SJCRH30 (cell line): Measurements from ENCODE around the gene DUSP14. TPM values are rescaled to one million over a fixed set of nuclear protein-coding genes. Genes with fewer than 3 reads are reported as not detected.

Experiments
- DNase-seq, 2 experiments: peaks; one replicate each; pipeline ENCODE4 v3.0.0-alpha.2; 2015 to 2020
- H3K27ac ChIP-seq: fragments of 250-450 bp; sonication (Bioruptor Pico); 2 replicates; pipeline ENCODE4 v1.5.1; 2020; ENCODE audit warnings: mild to moderate bottlenecking, moderate library complexity
- H3K27me3 ChIP-seq: fragments of 250-450 bp; sonication (Bioruptor Pico); 2 replicates; pipeline ENCODE4 v1.5.1; 2020; ENCODE audit warnings: mild to moderate bottlenecking, moderate library complexity
- H3K36me3 ChIP-seq: fragments of 250-450 bp; sonication (Bioruptor Pico); 2 replicates; pipeline ENCODE4 v1.5.1; 2020; ENCODE audit warnings: mild to moderate bottlenecking, moderate library complexity
- H3K4me1 ChIP-seq: fragments of 250-450 bp; sonication (Bioruptor Pico); 2 replicates; pipeline ENCODE4 v1.5.1; 2020; ENCODE audit warnings: mild to moderate bottlenecking, moderate library complexity
- H3K4me3 ChIP-seq: fragments of 250-450 bp; sonication (Bioruptor Pico); 2 replicates; pipeline ENCODE4 v1.5.1; 2020; ENCODE audit warnings: mild to moderate bottlenecking, moderate library complexity
- H3K9me3 ChIP-seq: fragments of 250-450 bp; sonication (Bioruptor Pico); replicated peaks from 2 replicates; pipeline ENCODE4 v1.5.1; 2020; ENCODE audit warnings: mild to moderate bottlenecking, moderate library complexity
- total RNA-seq: library from RNA; depleted of rRNA; stranded (reverse); fragments of >200 nt; shearing (Covaris generic); gene quantifications from 2 replicates; pipeline ENCODE4 v1.2.3, GENCODE V29; 2014

The DUSP14 gene
- total RNA-seq, 1 experiment from 2014 or later = 24.6 TPM

- H3K27me3 ChIP-seq = no peaks in the 10 kb centered on the region
- H3K9me3 ChIP-seq = no peaks in the 10 kb centered on the region
- DNase-seq = no peak
- peaks cover 11% of the 10 kb centered on the region for H3K4me1 ChIP-seq
- no peak overlapping the region for H3K4me3 ChIP-seq
- peaks cover 28% of the 10 kb centered on the region for H3K36me3 ChIP-seq
- H3K27ac ChIP-seq = no peak overlapping the region
Observed at GRCh38 chr17:37517881-37518280, 28.2 kb downstream of the DUSP14 start.

GRCh38 chr17:37518826-37519225 is 29.1 kb downstream of the DUSP14 start:
- DNase-seq = no peak
- Histone ChIP-seq H3K36me3 (peaks cover 24% of the 10 kb centered on the region; the same call in 1 of the 2 replicates), H3K4me3 (no peak overlapping the region), H3K27ac (no peak overlapping the region), H3K27me3 (no peaks in the 10 kb centered on the region), H3K4me1 (peaks cover 11% of the 10 kb centered on the region), H3K9me3 (no peaks in the 10 kb centered on the region)

- Histone ChIP-seq H3K9me3 (no peaks in the 10 kb centered on the region), H3K27ac (no peak overlapping the region), H3K4me3 (no peak overlapping the region), H3K27me3 (no peaks in the 10 kb centered on the region), H3K4me1 (peaks cover 11% of the 10 kb centered on the region), H3K36me3 (peaks cover 20% of the 10 kb centered on the region; the same call in 1 of the 2 replicates)
- DNase-seq = no peak
Observed at GRCh38 chr17:37519251-37519985, 29.7 kb downstream of the DUSP14 start.

GRCh38 chr17:37520174-37520573 is 30.5 kb downstream of the DUSP14 start:
- no peak overlapping the region for H3K27ac ChIP-seq
- peaks cover 15% of the 10 kb centered on the region; the same call in 1 of the 2 replicates for H3K36me3 ChIP-seq
- H3K9me3 ChIP-seq = no peaks in the 10 kb centered on the region
- no peaks in the 10 kb centered on the region for H3K27me3 ChIP-seq
- peaks cover 11% of the 10 kb centered on the region for H3K4me1 ChIP-seq
- no peak overlapping the region for H3K4me3 ChIP-seq
- no peak for DNase-seq

- Histone ChIP-seq H3K36me3 (peaks cover 14% of the 10 kb centered on the region; the same call in 1 of the 2 replicates), H3K4me1 (peaks cover 2% of the 10 kb centered on the region; the same call in 1 of the 2 replicates), H3K27ac (no peak overlapping the region), H3K9me3 (no peaks in the 10 kb centered on the region), H3K4me3 (no peak overlapping the region), H3K27me3 (no peaks in the 10 kb centered on the region)
- DNase-seq = no peak
Observed at GRCh38 chr17:37521821-37522220, 32.1 kb downstream of the DUSP14 start.

- no peak for DNase-seq
- no peaks in the 10 kb centered on the region for H3K27me3 ChIP-seq
- H3K4me3 ChIP-seq = no peak overlapping the region
- no peak overlapping the region for H3K27ac ChIP-seq
- H3K4me1 ChIP-seq = peaks cover 2% of the 10 kb centered on the region; the same call in 1 of the 2 replicates
- no peaks in the 10 kb centered on the region for H3K9me3 ChIP-seq
- H3K36me3 ChIP-seq = 0 out of 2 replicates have a peak, but pooled peaks cover 4% of the 10 kb centered on the region
Observed at GRCh38 chr17:37523715-37524219, 34.1 kb downstream of the DUSP14 start.

GRCh38 chr17:37527249-37527851 is 37.7 kb downstream of the DUSP14 start:
- H3K9me3 ChIP-seq = no peaks in the 10 kb centered on the region
- no peak overlapping the region for H3K27ac ChIP-seq
- DNase-seq = peak; percentile 19 to 64
- peaks cover 4% of the 10 kb centered on the region; the same call in 1 of the 2 replicates for H3K36me3 ChIP-seq
- H3K27me3 ChIP-seq = no peaks in the 10 kb centered on the region
- H3K4me1 ChIP-seq = no peaks in the 10 kb centered on the region
- H3K4me3 ChIP-seq = no peak overlapping the region

- Histone ChIP-seq H3K27ac (no peak overlapping the region), H3K36me3 (peaks cover 4% of the 10 kb centered on the region; the same call in 1 of the 2 replicates), H3K4me3 (no peak overlapping the region), H3K4me1 (no peaks in the 10 kb centered on the region), H3K27me3 (no peaks in the 10 kb centered on the region), H3K9me3 (no peaks in the 10 kb centered on the region)
- no peak for DNase-seq
Observed at GRCh38 chr17:37530420-37530819, 40.7 kb downstream of the DUSP14 start.

- Histone ChIP-seq H3K4me1 (no peaks in the 10 kb centered on the region), H3K27ac (no peak overlapping the region), H3K27me3 (no peaks in the 10 kb centered on the region), H3K36me3 (peaks cover 13% of the 10 kb centered on the region), H3K9me3 (no peaks in the 10 kb centered on the region), H3K4me3 (no peak overlapping the region)
- DNase-seq = no peak
Observed at GRCh38 chr17:37532756-37533155, 43.1 kb downstream of the DUSP14 start.

- Histone ChIP-seq H3K4me1 (no peaks in the 10 kb centered on the region), H3K36me3 (peaks cover 32% of the 10 kb centered on the region), H3K27me3 (no peaks in the 10 kb centered on the region), H3K4me3 (no peak overlapping the region), H3K27ac (no peak overlapping the region), H3K9me3 (no peaks in the 10 kb centered on the region)
- no peak for DNase-seq
Observed at GRCh38 chr17:37535906-37536305, 46.2 kb downstream of the DUSP14 start.

GRCh38 chr17:37538981-37539659 is 49.4 kb downstream of the DUSP14 start:
- H3K36me3 ChIP-seq = peaks cover 41% of the 10 kb centered on the region
- H3K27ac ChIP-seq = no peak overlapping the region
- no peaks in the 10 kb centered on the region for H3K9me3 ChIP-seq
- no peaks in the 10 kb centered on the region for H3K27me3 ChIP-seq
- no peaks in the 10 kb centered on the region for H3K4me1 ChIP-seq
- no peak overlapping the region for H3K4me3 ChIP-seq
- no peak for DNase-seq

- Histone ChIP-seq H3K36me3 (peaks cover 33% of the 10 kb centered on the region), H3K4me1 (no peaks in the 10 kb centered on the region), H3K27ac (no peak overlapping the region), H3K9me3 (no peaks in the 10 kb centered on the region), H3K27me3 (no peaks in the 10 kb centered on the region), H3K4me3 (no peak overlapping the region)
- no peak for DNase-seq
Observed at GRCh38 chr17:37541880-37542660, 52.4 kb downstream of the DUSP14 start.

- H3K27me3 ChIP-seq = no peaks in the 10 kb centered on the region
- no peak overlapping the region for H3K27ac ChIP-seq
- H3K9me3 ChIP-seq = no peaks in the 10 kb centered on the region
- no peaks in the 10 kb centered on the region for H3K4me1 ChIP-seq
- peaks cover 26% of the 10 kb centered on the region for H3K36me3 ChIP-seq
- no peak overlapping the region for H3K4me3 ChIP-seq
- DNase-seq = no peak
Observed at GRCh38 chr17:37543637-37544052, 54.0 kb downstream of the DUSP14 start.

- Histone ChIP-seq H3K4me3 (no peak overlapping the region), H3K4me1 (no peaks in the 10 kb centered on the region), H3K36me3 (peaks cover 20% of the 10 kb centered on the region), H3K9me3 (no peaks in the 10 kb centered on the region), H3K27me3 (no peaks in the 10 kb centered on the region), H3K27ac (no peak overlapping the region)
- DNase-seq = no peak
Observed at GRCh38 chr17:37545486-37545885, 55.8 kb downstream of the DUSP14 start.
